GM06990 (cell line): ENCODE results near the gene ASIC1.

Source experiments
- DNase-seq: peaks from one replicate; pipeline ENCODE4 v3.0.0-alpha.2; 2011; ENCODE audit not compliant: insufficient read length; ENCODE audit errors: extremely low read depth
- H3K27me3 ChIP-seq: replicated peaks from 2 replicates; pipeline ENCODE4 v1.6.0; 2011; ENCODE audit warnings: low read length; ENCODE audit not compliant: control insufficient read depth, insufficient read depth
- H3K36me3 ChIP-seq: 2 replicates; pipeline ENCODE4 v1.5.1; 2011; ENCODE audit warnings: low read length; ENCODE audit not compliant: control insufficient read depth, insufficient read depth
- H3K4me3 ChIP-seq: replicated peaks from 2 replicates; pipeline ENCODE4 v1.5.1; 2011; ENCODE audit warnings: low read depth, mild to moderate bottlenecking, control low read depth, low read length
- CTCF ChIP-seq: IDR thresholded peaks from 2 replicates; pipeline ENCODE4 v1.5.1; 2011; ENCODE audit warnings: low read length, control low read depth, mild to moderate bottlenecking, inconsistent platforms; ENCODE audit not compliant: insufficient read depth, poor library complexity, severe bottlenecking

Gene ASIC1

GRCh38 chr12:50119387-50119786 is 62.0 kb downstream of the ASIC1 start:
- H3K36me3 ChIP-seq, result peaks cover 5% of the 10 kb centered on the region
- H3K27me3 ChIP-seq, result no peaks in the 10 kb centered on the region
- TF ChIP-seq CTCF, result no peak
- no peak overlapping the region for H3K4me3 ChIP-seq
- no peak for DNase-seq

GRCh38 chr12:50120521-50120920 is 63.1 kb downstream of the ASIC1 start:
- no peaks in the 10 kb centered on the region for H3K27me3 ChIP-seq
- H3K4me3 ChIP-seq, result no peak overlapping the region
- TF ChIP-seq CTCF, result no peak
- DNase-seq, result no peak
- H3K36me3 ChIP-seq, result peaks cover 5% of the 10 kb centered on the region

- no peak for DNase-seq
- TF ChIP-seq CTCF, result no peak
- no peaks in the 10 kb centered on the region for H3K27me3 ChIP-seq
- no peak overlapping the region for H3K4me3 ChIP-seq
- H3K36me3 ChIP-seq, result peaks cover 5% of the 10 kb centered on the region
These were observed 63.6 kb downstream of the ASIC1 start for GRCh38 chr12:50120953-50121352.

- DNase-seq, result no peak
- Histone ChIP-seq H3K4me3 (no peak overlapping the region), H3K27me3 (no peaks in the 10 kb centered on the region), H3K36me3 (peaks cover 4% of the 10 kb centered on the region)
- no peak for TF ChIP-seq CTCF
These were observed 64.2 kb downstream of the ASIC1 start for GRCh38 chr12:50121641-50122040.

- no peak for DNase-seq
- Histone ChIP-seq H3K4me3 (no peak overlapping the region), H3K36me3 (peaks cover 7% of the 10 kb centered on the region), H3K27me3 (no peaks in the 10 kb centered on the region)
- no peak for TF ChIP-seq CTCF
These were observed 65.8 kb downstream of the ASIC1 start for GRCh38 chr12:50123203-50123602.

- TF ChIP-seq CTCF, result no peak
- peaks cover 15% of the 10 kb centered on the region for H3K36me3 ChIP-seq
- no peaks in the 10 kb centered on the region for H3K27me3 ChIP-seq
- H3K4me3 ChIP-seq, result no peak overlapping the region
- DNase-seq, result no peak
These were observed 70.2 kb downstream of the ASIC1 start for GRCh38 chr12:50127546-50127945.
